Stimulated activated naive B cell treated with anti-CD40 and anti-IgM and Interleukin-4, amounts not matched to agents 10 μg/mL and 1 μg/mL and 100 μg/mL, for 72 hours (primary cell): ENCODE measurements around the gene CKB.
"Not testable (repeated sequence)": the region's sequence is repeated elsewhere in the genome, so short reads cannot be mapped to it uniquely, and the experiment has no call there.

Source experiments
- ATAC-seq, 2 donors: fragments of 150-1000 bp; cut with Tn5 transposase; replicated peaks; 2 replicates each; pipeline ENCODE4 v1.10.0; 2021; ENCODE audit warnings: moderate library complexity in 1 of 2
- DNase-seq: peaks from one replicate; pipeline ENCODE4 v3.0.0; 2021
- H3K27ac Mint-ChIP-seq: one replicate; pipeline ENCODE4 v1.8.0; 2022; ENCODE audit warnings: mild to moderate bottlenecking, mixed read lengths
- H3K27me3 Mint-ChIP-seq, 2 donors: one replicate each; pipeline ENCODE4 v1.8.0; 2022; ENCODE audit warnings: mixed read lengths in 2 of 2
- H3K36me3 Mint-ChIP-seq, 2 donors: one replicate each; pipeline ENCODE4 v1.8.0; 2022; ENCODE audit warnings: mixed read lengths in 2 of 2, mild to moderate bottlenecking in 1 of 2
- H3K4me1 Mint-ChIP-seq, 2 donors: one replicate each; pipeline ENCODE4 v1.8.0; 2022; ENCODE audit warnings: mixed read lengths in 2 of 2, mild to moderate bottlenecking in 1 of 2
- H3K4me3 Mint-ChIP-seq, 2 donors: one replicate each; pipeline ENCODE4 v1.8.0; 2022; ENCODE audit warnings: mild to moderate bottlenecking in 2 of 2, mixed read lengths in 2 of 2, moderate library complexity in 1 of 2
- H3K9me3 Mint-ChIP-seq, 2 donors: one replicate each; pipeline ENCODE4 v1.8.0; 2022; ENCODE audit warnings: mixed read lengths in 2 of 2, mild to moderate bottlenecking in 1 of 2

Gene CKB

DNA sequence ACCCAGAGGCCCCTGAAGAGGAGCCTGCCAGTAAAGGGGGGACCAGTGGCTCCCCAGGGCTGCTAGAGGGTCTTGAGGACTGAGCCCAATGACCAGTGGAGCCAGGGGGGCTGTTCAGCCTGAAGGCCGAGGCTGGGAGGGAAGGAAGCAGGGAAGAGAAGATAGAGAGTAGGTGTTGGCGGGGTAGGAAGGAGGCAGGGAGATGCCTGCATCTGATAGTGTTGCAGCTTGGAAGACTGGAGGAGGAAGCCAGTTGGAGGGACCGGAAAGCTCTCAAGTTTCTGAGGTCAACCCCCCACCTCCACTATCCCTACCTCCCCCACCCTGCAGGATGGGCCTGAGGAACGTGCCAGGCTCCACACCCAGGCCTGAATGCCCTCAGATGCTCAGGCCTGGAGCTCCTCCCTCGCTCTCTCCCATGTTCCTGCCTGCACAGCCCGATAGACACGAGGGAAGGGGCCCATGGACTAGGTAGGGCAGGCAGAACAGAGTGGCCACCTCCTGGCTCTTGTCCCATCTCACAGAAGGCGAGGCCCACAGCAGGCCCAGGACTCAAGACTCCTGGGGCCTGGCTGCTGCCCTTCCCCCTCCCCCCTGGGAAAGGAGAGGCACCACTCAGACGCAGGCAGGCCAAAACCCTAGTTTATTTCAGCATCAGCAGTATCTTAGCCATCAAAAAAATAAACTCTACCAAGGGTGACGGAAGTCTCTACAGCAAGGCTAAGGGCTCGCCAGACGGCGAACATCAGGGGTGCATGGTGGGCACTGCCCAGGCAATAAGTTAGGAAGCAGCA, 3.4 kb downstream of the CKB start:
- no peak for ATAC-seq
- Mint-ChIP-seq H3K4me1 (peaks cover 9 to 31% of the 10 kb centered on the region in 2 donors), H3K27ac (peak overlapping the region; percentile 76), H3K36me3 (peaks cover 4 to 5% of the 10 kb centered on the region in 2 donors), H3K27me3 (peaks cover 0 to 12% of the 10 kb centered on the region in 2 donors), H3K4me3 (peak overlapping the region; percentile 11 to 38), H3K9me3 (no peaks in the 10 kb centered on the region)
- DNase-seq = no peak

GRCh38 chr14:103518422-103519042, 4.1 kb downstream of the CKB start:
- DNase-seq (no peak), ATAC-seq (peak; percentile 42 to 46)
- H3K36me3 Mint-ChIP-seq = peaks cover 4 to 5% of the 10 kb centered on the region in 2 donors
- peak overlapping the region; percentile 1 for H3K27ac Mint-ChIP-seq
- H3K9me3 Mint-ChIP-seq = no peaks in the 10 kb centered on the region
- H3K27me3 Mint-ChIP-seq = peaks cover 0 to 12% of the 10 kb centered on the region in 2 donors
- no peak overlapping the region for H3K4me3 Mint-ChIP-seq
- H3K4me1 Mint-ChIP-seq = peaks cover 9 to 31% of the 10 kb centered on the region in 2 donors

DNA sequence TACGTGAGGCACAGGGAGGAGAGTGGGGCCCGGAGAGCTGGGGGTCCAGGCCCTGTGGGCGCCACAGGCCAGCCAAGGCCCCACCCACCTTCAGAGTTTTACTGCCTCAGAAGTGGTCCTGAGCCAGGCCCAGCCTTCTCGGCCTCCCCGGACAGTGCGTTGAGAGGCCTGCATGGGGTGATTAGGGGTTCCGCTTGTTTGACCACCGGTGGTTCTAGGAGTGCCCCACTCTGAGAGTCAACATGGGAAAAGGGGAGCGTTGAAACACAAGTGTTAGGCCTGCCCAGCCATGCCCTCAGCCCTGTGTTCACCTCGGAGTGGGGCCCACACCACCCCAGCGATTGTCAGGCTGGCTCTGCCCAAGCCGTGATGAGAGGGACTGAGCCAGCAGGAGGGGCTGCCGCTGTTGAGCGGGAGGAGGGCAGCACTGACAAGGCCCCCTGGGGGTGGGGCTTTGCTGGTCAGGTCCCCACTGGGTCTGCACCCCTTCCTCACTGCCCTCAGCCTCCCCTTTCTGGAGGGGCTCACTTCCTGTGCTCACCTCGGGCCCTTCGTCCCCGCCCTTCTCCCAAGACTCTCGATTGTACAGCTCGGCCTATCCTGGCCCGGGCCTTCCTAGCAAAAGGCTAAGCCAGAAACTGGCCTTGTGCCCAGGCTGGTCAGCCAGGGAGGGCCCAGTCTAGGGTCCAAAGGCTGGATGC, 4.8 kb downstream of the CKB start:
- Mint-ChIP-seq H3K27ac (no peak overlapping the region), H3K9me3 (no peaks in the 10 kb centered on the region), H3K36me3 (peaks cover 4 to 5% of the 10 kb centered on the region in 2 donors), H3K27me3 (peaks cover 0 to 12% of the 10 kb centered on the region in 2 donors), H3K4me3 (no peak overlapping the region), H3K4me1 (peaks cover 9 to 27% of the 10 kb centered on the region in 2 donors)
- ATAC-seq (no peak), DNase-seq (no peak)

GRCh38 chr14:103517174-103517566, 5.5 kb downstream of the CKB start:
- H3K4me1 Mint-ChIP-seq = peaks cover 9 to 25% of the 10 kb centered on the region in 2 donors
- no peak overlapping the region for H3K27ac Mint-ChIP-seq
- H3K4me3 Mint-ChIP-seq = no peak overlapping the region
- DNase-seq (no peak), ATAC-seq (no peak)
- no peaks in the 10 kb centered on the region for H3K9me3 Mint-ChIP-seq
- H3K36me3 Mint-ChIP-seq = peaks cover 8 to 9% of the 10 kb centered on the region in 2 donors
- peaks cover 0 to 12% of the 10 kb centered on the region in 2 donors for H3K27me3 Mint-ChIP-seq

- no peak for DNase-seq
- Mint-ChIP-seq H3K4me1 (peaks cover 9 to 25% of the 10 kb centered on the region in 2 donors), H3K9me3 (no peaks in the 10 kb centered on the region), H3K36me3 (peaks cover 8 to 10% of the 10 kb centered on the region in 2 donors), H3K27me3 (peaks cover 0 to 12% of the 10 kb centered on the region in 2 donors), H3K4me3 (no peak overlapping the region), H3K27ac (no peak overlapping the region)
- ATAC-seq = no peak
Observed at GRCh38 chr14:103516426-103517173, 6.0 kb downstream of the CKB start.

DNA sequence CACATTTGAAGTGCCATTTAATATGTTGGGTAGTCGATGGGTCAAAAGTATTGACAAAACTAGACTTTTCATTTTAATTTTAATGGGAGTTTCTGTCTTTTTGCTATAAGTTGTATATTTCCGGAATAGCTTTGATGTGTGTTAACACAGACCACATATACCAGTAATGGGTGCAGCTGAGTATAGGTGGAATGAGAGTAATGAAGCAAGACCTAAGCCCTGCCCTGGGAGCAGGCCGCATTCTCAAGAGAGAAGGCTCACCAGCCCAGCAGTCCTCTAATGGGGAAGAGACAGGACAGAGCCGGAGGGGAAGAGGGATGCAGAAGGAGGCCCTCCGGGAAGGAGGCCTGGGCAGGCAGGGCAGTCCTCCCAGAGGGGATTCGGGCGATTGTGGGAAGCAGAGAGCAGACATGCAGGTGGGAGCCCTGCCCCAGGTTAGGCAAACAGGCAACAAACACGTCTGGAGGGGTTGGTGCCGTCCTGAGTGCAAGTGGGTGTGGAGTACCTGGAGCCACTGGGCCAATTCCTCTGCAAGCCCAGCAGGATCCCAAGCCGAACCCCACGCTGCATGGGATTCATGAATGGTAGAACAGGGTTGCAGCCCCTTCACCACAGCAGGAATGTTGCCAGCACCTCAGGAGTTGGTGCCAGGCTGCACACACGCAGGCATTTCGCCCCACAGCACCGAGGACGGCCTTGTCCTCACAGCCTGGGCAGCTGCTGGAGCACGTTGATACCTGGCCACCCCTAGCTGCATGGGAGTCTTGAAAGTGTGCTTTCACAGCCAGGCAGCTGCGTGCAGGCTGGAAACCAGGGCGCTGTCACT, 7.8 kb downstream of the CKB start:
- DNase-seq (no peak), ATAC-seq (no peak)
- Mint-ChIP-seq H3K4me1 (peaks cover 9 to 18% of the 10 kb centered on the region in 2 donors), H3K27me3 (peaks cover 0 to 6% of the 10 kb centered on the region in 2 donors), H3K4me3 (no peak overlapping the region), H3K27ac (peak overlapping the region; percentile 37), H3K9me3 (no peaks in the 10 kb centered on the region), H3K36me3 (peaks cover 7 to 25% of the 10 kb centered on the region in 2 donors)

DNA sequence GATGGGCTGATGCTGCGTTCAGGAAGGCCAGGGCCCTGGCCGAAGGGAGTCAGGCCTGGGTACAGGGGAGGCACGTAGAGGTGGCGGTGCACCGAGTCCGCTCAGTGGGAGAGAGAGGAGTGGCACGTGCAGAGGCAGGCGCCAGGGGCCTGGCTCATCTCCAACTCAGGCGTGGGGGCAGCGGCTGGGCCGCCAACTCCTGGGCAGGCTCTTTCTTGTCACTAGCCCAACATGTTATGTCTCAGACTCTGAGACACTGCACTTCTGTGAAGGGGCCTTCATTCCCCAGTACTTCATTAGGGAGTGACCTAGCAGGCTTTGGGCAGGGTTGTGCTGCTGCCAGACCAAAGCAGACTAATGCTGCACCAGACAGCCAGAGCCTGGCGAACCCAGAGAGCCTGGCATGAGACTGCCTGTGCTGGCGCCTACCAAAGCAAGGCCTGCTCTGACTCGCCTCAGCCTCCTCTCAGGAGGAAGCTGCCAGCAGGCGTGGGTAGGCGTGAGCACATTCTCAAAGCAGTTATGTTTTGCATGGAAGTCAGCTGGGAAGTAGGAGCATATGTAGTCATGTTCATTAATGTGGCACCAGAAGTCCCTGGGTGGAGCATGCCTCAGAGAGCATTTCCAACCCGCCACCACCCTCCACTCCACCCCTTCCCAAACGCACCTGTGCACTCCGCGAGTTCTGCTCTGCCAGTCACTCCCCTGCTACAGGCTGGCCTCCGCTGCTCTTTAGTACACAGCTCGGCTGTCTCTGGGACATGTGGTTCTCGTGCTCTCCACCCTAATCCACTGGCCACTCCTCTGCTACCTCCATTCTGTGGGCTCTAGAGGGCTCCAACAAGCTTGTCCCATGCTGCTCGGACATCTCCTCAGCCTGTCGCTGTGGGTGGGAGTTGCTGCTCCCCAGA, 9.7 kb downstream of the CKB start:
- H3K4me3 Mint-ChIP-seq = no peak overlapping the region
- peaks cover 0 to under 1% of the 10 kb centered on the region in 2 donors for H3K4me1 Mint-ChIP-seq
- DNase-seq (no peak), ATAC-seq (peak in 1 of 2 donors; percentile 29)
- H3K27me3 Mint-ChIP-seq = no peaks in the 10 kb centered on the region
- H3K36me3 Mint-ChIP-seq = peaks cover 13 to 35% of the 10 kb centered on the region in 2 donors
- no peaks in the 10 kb centered on the region for H3K9me3 Mint-ChIP-seq
- no peak overlapping the region for H3K27ac Mint-ChIP-seq

DNA sequence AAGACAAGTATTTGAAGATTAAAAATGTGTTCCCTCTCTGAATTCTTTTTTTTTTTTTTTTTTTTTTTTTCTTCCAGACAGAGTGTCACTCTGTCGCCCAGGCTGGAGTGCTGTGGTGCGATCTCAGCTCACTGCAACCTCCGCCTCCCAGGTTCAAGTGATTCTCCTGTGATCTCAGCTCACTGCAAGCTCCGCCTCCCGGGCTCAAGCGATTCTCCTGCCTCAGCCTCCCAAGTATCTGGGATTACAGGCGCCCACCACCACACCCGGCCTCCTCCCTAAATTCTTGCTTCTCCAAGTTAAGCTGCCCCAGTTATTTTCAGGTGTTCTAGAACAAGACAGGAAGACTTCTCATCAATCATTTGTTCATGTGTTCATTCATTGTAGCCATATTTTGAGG, 10.4 kb downstream of the CKB start:
- ATAC-seq, H3K4me3 Mint-ChIP-seq, H3K27me3 Mint-ChIP-seq, H3K4me1 Mint-ChIP-seq, H3K9me3 Mint-ChIP-seq, H3K27ac Mint-ChIP-seq, DNase-seq: not testable (repeated sequence)
- H3K36me3 Mint-ChIP-seq = peaks cover 13 to 39% of the 10 kb centered on the region in 2 donors

- H3K36me3 Mint-ChIP-seq = peaks cover 13 to 40% of the 10 kb centered on the region in 2 donors
- ATAC-seq = no peak
- peak overlapping the region; percentile 38 for H3K27ac Mint-ChIP-seq
Observed at GRCh38 chr14:103510724-103511693, 11.6 kb downstream of the CKB start.

GRCh38 chr14:103509864-103510723, 12.5 kb downstream of the CKB start:
- ATAC-seq (no peak), DNase-seq (no peak)
- Mint-ChIP-seq H3K4me1 (peaks cover 3 to 13% of the 10 kb centered on the region in 2 donors), H3K27me3 (no peaks in the 10 kb centered on the region), H3K27ac (peak overlapping the region; percentile 38), H3K4me3 (no peak overlapping the region), H3K36me3 (peaks cover 21 to 47% of the 10 kb centered on the region in 2 donors), H3K9me3 (no peaks in the 10 kb centered on the region)

More at GRCh38 chr14:103510724-103511693, 11.6 kb downstream of the CKB start:
- H3K9me3 Mint-ChIP-seq = no peaks in the 10 kb centered on the region
- peaks cover 0 to 8% of the 10 kb centered on the region in 2 donors for H3K4me1 Mint-ChIP-seq
- H3K4me3 Mint-ChIP-seq = no peak overlapping the region
- no peaks in the 10 kb centered on the region for H3K27me3 Mint-ChIP-seq
- DNase-seq = no peak
